Measurements from ENCODE around the gene KLHL35.
"Not testable (repeated sequence)": the region's sequence is repeated elsewhere in the genome, so short reads cannot be mapped to it uniquely, and the experiment has no call there.

The KLHL35 gene

DNA sequence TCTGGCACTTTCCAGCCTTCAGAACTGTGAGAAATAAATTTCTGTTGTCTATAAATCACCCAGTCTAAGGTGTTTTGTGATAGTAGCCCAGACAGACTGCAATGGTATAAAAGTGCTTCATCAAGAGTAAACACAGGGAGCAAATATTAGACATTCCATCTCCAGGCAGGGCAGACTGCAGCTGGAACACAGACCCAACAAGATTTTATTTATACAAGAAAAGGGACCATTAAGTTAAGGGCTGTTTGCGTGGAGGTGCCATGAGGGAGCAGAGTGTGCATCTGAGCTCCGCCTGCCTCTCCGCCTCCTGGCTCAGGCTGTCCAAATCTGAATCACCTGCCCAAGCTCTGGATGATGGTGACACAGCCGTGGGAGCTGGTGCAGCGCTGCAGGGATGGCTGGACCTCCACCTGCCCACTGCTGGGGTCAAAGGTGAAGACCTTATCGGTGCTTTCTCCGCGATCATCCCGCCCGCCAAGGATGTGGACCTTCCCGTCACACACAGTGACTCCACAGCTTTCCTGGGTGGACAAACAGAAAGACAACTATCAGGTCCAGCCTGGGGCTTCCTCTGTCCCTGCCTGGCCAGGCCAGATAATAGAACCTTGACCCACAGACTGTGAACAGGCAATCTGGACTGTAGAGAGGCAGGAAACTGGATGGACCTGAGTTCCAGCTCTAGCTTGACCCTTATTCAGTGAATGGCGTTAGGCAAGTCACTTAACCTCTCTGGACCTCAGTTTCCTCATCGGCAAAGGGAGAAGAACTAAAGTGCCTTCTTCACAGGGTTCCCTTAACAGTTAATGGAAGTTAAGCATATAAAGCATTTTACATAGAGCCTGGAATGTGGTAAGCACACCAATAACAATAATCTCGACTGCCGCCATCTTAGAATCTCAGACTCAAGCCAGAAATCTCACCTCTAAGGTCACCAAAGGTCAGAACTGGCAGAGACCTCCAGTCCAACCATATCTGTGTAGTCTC lies 10.5 kb downstream of the KLHL35 start:
- DNase-seq, result peak; percentile 86

DNA sequence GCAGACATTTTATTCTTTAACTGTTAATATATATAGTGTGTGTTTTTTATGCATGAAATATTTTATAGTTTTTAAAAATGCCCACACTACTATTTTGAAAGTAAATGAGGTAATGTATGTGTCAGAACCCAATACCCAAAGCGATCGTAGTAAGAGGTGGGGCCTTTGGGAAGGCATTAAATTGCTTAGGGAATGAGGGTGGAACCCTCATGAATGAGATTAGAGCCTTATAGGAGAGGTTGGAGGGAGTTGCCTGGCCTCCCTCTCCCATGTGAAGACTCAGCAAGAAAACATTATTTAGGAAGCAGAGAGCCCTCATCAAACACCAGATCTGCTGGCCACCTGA lies 11.1 kb downstream of the KLHL35 start:
- no peak for DNase-seq

- DNase-seq, result no peak
These were observed 11.9 kb downstream of the KLHL35 start for GRCh38 chr11:75421035-75421602.

DNA sequence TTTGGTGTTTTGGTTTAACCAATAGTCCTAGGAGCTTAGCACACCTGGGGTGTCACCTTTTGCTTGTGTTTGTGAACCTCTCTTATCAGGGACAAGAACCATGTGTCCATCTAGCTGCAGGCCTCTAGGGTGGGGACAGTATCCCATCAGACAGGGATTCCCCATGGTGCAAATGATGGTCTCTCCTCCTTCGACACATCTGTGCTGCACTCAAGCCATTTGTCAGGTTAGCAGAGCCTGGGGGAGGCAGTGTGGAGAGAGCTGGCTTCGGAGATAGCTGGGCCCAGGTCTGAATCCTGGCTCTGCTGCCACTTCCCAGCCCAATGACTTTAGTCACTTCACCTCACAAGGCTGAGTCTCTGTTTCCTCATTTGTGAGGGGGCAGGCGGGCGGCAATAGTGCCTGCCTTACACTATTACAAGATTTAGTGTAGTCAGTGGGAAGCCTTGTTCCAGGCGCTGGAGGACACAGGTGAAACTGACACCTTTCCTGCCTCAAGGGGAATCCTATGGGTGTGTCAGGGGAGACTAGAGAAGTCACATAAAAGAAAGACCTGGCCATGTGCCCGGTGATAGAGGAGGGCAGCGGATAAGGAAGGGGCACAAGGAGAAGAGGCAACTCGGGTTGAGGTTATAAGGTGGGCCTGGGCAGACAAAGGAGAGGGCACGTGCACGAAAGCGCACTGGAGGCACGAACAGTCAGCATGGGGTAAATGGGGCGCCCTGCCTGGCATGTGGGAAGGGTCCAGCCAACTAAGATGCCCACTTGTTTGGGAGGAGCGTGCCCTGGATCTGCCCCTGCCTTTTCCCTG lies 12.6 kb downstream of the KLHL35 start:
- no peak for DNase-seq

DNA sequence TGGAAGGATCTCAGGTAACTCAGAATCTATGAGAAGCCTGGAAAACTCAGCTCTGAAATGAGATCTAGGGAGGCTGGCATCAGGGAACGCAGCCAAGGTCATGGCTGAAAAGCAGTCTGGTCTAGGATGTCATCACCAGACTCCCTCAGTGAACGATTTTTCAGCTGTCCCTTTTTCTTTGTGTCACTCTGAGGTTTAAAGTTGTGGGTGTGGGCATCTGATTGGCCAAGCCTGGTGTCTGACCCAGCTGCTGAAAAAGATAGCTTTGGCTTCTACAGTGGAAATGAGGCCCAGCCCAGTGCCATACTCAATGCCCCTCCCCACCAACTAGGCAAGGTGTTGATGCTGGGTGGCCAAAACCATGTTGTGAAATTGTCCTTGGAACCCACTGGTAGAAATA lies 19.1 kb downstream of the KLHL35 start:
- DNase-seq, result no peak

GRCh38 chr11:75413146-75413545 lies 19.9 kb downstream of the KLHL35 start:
- DNase-seq, result not testable (repeated sequence)

- DNase-seq, result not testable (repeated sequence)
These were observed 23.0 kb downstream of the KLHL35 start for GRCh38 chr11:75409971-75410370.

GRCh38 chr11:75408957-75409219 lies 24.1 kb downstream of the KLHL35 start:
- no peak for DNase-seq

- no peak for DNase-seq
These were observed 26.6 kb downstream of the KLHL35 start for GRCh38 chr11:75406338-75406777.

DNA sequence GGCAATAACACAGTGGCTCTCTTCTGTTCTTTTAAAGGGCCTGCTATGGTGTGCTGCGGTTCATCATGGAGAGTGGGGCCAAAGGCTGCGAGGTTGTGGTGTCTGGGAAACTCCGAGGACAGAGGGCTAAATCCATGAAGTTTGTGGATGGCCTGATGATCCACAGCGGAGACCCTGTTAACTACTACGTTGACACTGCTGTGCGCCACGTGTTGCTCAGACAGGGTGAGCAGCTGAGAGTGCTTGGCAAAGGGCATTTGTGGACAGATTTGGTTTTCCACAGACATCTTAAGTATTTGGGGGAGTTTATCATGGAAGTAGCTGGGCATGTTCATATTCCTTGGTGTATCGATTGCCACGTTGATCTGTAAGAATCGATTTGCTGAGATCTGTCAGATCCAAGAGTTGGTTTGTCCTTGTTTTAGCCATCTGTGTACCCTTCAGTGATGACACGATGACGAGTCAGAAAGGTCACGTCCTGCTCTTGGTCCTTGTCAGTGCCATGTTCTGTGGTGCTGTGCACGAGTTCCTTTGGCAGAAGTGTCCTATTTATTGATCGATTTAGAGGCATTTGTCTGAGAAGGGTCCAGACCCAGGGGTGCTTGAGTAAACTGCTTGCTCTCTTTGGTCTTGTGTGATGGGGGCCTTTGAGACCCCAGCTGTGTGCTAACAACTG lies 28.9 kb downstream of the KLHL35 start:
- no peak for DNase-seq

GRCh38 chr11:75403037-75403436 lies 30.0 kb downstream of the KLHL35 start:
- DNase-seq, result no peak

- no peak for DNase-seq
These were observed 30.8 kb downstream of the KLHL35 start for GRCh38 chr11:75402002-75402773.

DNA sequence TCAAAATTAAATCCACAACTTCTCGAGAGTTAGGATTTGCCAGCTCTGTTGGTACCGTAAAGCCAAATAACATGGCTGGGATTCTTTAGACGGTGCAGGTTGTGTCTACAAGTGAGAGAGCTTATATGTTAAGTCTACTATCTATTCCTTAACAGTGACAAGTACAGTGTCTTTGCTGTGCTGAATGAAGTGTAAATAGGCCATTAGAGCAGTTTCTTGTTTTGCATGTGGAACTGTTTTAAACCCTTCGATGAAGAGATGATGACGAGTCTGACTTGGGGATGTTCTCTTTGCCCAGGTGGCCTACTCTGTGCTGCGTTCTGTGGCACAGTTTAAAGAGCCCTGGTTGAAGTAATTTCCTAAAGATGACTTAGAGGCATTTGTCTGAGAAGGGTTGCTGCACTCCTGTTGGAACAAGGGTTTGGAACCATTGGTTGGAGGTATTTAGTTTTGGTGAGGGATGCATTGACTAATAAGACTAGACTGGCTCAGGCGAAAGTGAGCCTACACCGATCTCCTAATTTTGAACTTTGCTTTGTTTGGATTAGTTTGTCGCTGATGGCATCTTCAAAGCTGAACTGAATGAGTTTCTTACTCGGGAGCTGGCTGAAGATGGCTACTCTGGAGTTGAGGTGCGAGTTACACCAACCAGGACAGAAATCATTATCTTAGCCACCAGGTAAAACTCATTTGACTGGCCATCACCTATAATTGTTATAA lies 32.7 kb downstream of the KLHL35 start:
- no peak for DNase-seq

- DNase-seq, result peak; percentile 87
These were observed 33.5 kb downstream of the KLHL35 start, which contains the start of gene RPS3 for GRCh38 chr11:75399344-75400145. TSS of gene RPS3 (plus strand) at chr11:75399518. CDS start at chr11:75399548, 30 bp downstream.

DNA sequence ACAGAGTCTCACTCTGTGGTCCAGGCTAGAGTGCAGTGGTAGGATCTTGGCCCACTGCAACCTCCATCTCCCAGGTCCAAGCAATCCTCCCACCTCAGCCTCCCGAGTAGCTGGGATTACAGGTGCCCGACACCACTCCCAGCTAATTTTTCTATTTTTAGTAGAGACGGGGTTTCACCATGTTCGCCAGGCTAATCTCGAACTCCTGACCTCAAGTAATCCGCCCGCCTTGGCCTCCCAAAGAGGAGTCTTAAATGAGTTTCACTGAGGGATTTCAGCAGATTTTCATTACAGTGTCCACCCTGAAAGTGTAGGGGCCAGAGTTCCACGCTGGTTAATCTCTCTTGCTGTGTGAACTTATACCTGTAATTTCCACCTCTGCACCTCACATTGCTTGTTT lies 34.1 kb downstream of the KLHL35 start:
- DNase-seq, result no peak

DNA sequence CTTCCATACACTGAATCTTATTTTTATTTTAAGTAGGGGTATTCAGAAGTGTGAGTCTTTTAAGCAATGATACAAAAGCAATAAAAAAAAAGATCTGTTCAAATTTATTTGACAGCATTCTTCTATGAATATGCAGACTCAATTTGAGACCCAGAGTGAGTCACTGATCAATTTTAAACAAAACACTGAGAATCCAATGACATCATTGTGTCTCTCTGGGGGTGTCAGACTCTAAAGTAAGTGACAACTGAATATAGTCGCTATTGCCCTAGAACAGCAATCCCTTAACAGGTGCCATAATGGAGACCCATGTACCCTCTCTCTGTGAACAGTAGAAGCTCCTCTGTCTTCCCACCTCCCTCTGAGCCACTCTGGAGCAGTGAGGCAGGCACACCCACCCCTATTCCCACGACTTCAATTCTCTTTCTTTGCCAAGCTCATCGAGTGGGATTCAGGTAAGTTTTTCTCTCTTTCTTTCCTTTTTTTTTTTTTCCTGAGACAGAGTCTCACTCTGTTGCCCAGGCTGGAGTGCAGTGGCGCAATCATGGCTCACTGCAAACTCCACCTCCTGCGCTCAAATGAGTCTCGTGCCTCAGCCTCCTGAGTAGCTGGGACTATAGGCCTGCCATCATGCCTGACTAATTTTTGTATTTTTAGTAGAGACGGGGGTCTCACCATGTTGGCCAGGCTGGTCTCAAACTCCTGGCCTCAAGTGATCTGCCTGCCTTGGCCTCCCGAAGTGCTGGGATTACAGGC lies 38.7 kb downstream of the KLHL35 start:
- no peak for DNase-seq

GRCh38 chr11:75389925-75390324 lies 43.1 kb downstream of the KLHL35 start:
- no peak for DNase-seq

DNA sequence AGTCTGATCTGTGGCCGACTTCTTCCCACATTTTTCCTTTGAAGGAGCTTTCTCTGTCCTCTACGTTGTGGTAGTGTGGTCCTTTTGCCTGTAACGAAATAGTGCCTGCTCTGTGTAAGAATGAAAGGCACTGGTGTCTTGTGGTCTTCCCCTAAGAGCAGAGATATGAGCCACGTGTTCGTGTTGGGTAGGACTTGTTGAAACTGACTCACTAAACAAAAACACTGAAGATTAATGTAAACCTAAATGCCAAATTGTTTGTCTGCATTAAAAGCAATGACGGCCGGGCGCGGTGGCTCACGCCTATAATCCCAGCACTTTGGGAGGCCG lies 43.8 kb downstream of the KLHL35 start:
- no peak for DNase-seq

DNA sequence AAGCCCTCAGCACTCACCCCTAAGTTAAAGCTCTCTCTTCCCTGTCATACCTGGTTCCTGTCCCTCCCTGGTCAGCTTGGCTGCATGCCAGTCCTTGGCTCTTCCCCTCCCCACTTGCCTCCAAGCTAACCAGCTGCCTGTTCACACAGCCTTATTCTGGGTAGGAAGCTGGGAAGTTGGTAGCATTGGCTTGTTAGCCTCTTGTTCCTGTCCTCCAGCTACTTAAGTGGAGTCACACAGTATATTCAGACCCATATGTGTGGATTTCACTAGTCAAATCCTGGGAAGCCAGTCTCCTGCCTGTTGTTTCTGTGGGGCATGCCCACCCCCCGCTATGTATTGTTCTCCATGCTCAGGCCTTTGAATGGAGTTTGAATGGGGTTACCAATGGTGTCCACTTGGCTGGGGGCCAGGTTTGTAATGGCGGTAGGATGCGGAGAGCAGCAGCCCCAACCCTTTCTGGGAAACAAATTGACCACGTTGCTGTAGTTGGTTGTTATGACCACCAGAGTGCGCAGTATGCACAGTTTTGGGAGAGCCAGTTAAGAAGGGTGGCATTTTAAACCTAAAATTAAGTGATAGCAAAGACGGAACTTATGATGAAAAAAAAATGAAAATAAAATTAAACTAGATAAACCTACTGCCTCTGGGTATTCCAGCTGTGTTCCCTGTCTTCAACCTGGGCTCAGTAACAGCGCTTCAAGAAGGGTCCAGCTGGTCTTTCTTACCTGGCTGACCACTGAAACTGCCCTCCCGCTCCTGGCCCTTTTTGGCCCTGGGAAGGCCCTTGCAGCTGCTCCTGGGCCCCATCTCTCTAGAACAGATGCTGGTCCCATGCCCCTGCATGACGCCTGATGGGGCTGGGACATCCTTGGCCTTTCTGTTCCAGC lies 44.4 kb downstream of the KLHL35 start:
- peak; percentile 89 for DNase-seq

All from DMS153 (cell line).